D721Med (cell line): ENCODE results near the gene ECT2L.
A peak's percentile ranks its signal among the peaks of the same experiment; 100 is the strongest.

Experiments
- DNase-seq: peaks from one replicate; pipeline ENCODE4 v3.0.0; 2011; ENCODE audit warnings: low spot score; ENCODE audit not compliant: insufficient read length
- FAIRE-seq: peaks from 2 replicates; lab custom pipeline; 2011; peaks lifted over from hg19 to GRCh38; lab: Jason Lieb, UNC
- TF ChIP-seq, protein P1 (sequence below): IDR thresholded peaks from 2 replicates; pipeline ENCODE4 v1.5.1; 2012; ENCODE audit warnings: mild to moderate bottlenecking, control low read depth; ENCODE audit not compliant: insufficient read depth; ENCODE audit errors: missing control alignments

ECT2L gene

DNA sequence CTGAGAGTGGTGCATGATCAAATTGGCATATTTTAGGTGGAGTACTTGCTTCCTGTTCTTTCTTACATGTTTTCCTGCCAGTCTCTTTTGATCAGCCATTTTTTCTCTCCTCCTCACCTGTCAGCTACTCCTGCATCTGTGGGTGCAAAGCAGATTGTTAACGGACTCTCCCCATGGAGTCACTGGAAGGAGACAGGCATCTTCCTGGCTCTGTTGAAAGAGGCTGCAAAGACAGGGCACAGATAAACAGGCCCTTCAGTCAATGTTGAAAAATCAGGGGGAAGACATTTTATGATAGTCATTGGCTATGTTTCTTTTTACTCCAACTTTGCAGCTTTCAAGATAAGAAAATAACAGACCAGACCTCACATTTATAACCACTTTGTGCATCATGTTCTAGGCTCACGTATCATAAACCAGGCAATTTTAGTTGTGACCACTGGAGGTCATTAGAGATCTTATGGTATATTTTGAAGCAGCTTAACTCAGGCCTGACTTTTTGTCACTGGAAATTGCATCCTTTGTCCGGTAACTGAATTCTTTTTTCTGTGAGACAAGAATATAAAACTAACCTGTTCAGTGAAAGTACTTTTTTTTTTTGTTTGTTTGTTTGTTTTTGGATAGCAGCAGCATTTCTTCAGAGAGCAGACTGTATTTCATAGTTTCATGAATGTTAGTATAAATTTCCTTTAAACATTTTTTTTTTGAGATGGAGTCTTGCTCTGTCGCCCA lies 20.1 kb downstream of the ECT2L start:
- DNase-seq (peak; percentile 36), FAIRE-seq (peak; percentile 94)
- TF ChIP-seq, protein P1, sequence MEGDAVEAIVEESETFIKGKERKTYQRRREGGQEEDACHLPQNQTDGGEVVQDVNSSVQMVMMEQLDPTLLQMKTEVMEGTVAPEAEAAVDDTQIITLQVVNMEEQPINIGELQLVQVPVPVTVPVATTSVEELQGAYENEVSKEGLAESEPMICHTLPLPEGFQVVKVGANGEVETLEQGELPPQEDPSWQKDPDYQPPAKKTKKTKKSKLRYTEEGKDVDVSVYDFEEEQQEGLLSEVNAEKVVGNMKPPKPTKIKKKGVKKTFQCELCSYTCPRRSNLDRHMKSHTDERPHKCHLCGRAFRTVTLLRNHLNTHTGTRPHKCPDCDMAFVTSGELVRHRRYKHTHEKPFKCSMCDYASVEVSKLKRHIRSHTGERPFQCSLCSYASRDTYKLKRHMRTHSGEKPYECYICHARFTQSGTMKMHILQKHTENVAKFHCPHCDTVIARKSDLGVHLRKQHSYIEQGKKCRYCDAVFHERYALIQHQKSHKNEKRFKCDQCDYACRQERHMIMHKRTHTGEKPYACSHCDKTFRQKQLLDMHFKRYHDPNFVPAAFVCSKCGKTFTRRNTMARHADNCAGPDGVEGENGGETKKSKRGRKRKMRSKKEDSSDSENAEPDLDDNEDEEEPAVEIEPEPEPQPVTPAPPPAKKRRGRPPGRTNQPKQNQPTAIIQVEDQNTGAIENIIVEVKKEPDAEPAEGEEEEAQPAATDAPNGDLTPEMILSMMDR = peak; percentile 82

DNA sequence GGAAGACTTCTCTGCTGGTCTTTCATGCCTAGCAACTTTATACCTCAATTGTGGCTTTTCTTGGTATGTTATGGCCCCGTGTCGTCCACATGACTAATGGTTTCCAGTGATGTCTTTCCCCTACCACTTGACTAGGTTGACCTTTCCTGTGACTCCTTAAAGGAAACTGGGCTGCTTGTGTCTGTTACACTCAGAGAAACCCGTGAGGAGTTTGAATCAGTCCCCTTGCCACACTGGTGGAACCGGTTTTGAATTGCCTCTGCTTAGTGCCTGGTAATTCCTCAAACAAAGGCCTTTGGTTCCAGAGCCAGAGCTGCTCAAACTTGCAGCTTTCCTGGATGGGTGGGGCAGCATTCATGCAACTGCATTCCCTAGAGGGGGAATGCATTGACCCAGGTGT lies 21.9 kb downstream of the ECT2L start:
- FAIRE-seq (no peak), DNase-seq (no peak)
- TF ChIP-seq, protein P1 = no peak

DNA sequence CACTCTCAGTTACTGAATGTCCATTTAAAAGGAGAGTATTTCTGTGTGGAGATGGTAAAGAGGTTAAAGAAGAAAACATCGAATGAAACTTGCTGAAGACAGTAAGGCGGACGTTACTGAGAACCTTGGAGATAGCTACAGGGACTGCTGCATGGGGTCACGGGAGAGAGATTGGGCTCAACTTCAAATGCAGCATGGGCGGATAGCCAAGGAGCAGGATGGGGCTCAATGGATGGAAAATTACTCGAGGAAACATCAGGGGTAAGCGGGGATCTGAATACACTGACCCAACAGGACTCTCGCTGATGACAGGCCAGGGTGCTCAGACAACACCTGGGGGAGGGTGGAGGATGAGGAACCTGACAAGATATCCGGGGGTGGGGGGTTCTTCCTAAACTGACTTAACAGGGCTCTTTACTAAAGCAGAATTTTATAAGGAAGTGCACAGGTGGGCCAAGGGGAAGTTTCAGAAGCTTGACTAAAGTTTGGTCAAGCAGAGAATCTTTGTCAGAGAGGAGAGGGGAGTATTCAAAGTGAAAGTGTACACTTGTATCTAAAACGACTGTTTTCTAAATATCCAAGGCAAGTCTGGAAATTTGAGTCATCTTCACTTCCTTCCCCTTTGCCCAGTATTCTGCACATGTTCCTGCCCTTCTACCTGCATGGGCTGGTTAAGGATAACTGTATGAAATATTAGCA lies 22.8 kb downstream of the ECT2L start:
- no peak for DNase-seq
- TF ChIP-seq, protein P1 = no peak
- FAIRE-seq = no peak

DNA sequence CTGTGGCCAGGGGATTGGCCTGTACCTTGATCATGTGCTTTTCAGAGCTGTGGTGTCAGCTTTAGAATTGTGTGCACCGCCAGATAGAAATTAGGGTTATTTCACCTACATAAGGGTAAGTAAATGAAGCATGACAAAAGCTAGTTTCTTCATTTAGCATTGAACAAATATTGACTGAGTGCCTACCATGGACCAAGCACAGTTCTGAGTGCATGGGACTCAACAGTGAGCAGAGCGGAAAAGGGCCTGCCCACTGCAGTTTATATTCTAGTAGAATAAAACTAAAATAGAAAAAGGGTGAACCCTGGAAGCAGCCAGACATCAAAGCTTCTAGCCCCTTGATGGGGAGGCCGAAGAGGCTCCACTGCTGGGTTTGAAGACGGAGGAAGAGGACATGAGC lies 25.6 kb downstream of the ECT2L start:
- TF ChIP-seq, protein P1 = no peak
- FAIRE-seq = no peak
- no peak for DNase-seq

DNA sequence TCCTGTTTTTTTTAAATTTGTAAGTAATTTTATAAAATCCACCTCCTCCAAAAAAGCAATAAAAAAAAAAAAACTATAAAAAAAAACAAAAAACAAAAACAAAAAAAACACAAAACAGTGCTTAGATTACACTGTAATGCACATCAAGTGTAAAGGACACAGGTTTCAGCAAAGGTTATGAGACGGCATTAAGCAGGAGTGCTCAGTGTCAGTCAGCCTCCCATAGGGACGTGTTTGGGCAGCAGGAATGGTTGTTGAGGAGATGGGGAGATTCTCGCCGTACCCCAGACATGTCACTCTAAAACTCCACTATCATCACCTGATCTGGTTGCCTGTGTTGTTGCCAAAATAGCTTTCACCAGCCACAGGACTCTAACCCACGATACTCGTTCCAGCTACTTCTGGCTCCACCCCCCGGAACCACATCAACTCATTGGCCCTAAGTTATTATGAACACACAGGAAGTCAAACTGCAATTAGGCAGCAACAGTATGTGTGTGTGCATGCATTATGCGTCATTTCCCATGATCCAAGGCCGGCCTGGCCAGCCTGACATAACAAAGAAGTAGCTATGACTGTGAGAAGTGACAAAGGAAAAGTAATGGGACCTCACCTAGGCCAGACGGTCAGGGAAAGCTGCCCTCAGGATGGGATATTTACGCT lies 28.7 kb downstream of the ECT2L start:
- TF ChIP-seq, protein P1 = no peak
- no peak for DNase-seq

DNA sequence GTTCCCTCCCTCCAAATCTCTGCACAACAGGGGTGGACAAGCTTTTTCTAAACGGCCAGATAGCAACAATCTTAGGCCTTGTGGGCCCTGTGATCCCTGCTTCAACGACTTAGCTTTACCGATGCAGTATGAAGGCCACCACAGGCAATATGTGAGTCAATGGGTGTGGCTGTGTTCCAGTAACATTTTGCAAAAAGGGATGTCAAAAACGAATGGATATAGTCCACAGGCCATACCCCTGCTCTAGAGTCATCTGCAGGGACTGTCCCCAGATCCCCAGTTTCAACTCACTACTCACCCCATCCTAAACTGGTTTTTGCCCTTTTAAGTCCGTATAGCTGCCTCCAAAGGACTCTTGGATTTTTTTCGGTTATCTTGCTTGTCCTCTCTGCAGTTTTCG lies 34.4 kb downstream of the ECT2L start:
- FAIRE-seq (no peak), DNase-seq (no peak)
- TF ChIP-seq, protein P1 = no peak

More for the DNA sequence above, 28.7 kb downstream of the ECT2L start:
- FAIRE-seq = no peak
